Fibroblast of mammary gland (primary cell): ENCODE measurements around the gene ATP4B.

Experiments used
- DNase-seq: peaks from one replicate; pipeline ENCODE4 v3.0.0-alpha.2; 2010; ENCODE audit warnings: low read depth
- H3K4me3 ChIP-seq: 2 replicates; pipeline ENCODE4 v1.5.1; 2011; ENCODE audit warnings: low read depth, mild to moderate bottlenecking, low read length, moderate library complexity; ENCODE audit not compliant: control insufficient read depth
- TF ChIP-seq, protein P1 (sequence below): conservative IDR thresholded peaks from 2 replicates; pipeline ENCODE4 v1.5.1; 2011; ENCODE audit warnings: low read depth, low read length, inconsistent platforms; ENCODE audit not compliant: control insufficient read depth, insufficient read depth

Gene ATP4B

DNA sequence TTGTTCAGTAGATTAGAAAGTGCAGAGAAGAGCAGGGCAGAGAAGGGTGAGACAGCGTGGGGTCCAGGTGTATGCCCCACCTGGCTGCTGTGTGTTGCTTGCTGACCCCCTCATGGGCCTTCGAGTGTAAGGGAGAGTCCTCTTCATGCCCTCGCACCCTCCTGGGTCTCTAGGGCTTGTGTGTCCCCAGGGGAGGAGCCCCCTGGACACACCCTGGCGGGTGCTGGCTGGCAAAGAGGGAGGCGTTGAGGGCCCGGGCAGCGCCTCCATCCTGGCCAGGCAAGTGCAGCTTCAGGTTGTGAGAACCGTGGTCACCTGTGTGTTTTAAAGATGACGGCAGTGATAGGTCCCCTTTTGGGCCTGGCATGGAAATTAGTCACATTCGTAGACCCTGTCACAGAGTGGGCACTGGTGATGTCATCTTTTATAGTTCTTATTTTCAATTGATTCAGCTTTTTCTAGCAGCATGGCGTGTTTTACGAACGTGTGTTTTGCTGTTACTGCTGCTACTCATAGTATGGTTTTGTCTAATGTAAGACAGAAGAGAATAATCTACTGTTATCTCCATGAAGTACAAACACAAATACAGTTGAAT, 54.8 kb downstream of the ATP4B start:
- DNase-seq = no peak
- no peak overlapping the region for H3K4me3 ChIP-seq
- TF ChIP-seq, protein P1, sequence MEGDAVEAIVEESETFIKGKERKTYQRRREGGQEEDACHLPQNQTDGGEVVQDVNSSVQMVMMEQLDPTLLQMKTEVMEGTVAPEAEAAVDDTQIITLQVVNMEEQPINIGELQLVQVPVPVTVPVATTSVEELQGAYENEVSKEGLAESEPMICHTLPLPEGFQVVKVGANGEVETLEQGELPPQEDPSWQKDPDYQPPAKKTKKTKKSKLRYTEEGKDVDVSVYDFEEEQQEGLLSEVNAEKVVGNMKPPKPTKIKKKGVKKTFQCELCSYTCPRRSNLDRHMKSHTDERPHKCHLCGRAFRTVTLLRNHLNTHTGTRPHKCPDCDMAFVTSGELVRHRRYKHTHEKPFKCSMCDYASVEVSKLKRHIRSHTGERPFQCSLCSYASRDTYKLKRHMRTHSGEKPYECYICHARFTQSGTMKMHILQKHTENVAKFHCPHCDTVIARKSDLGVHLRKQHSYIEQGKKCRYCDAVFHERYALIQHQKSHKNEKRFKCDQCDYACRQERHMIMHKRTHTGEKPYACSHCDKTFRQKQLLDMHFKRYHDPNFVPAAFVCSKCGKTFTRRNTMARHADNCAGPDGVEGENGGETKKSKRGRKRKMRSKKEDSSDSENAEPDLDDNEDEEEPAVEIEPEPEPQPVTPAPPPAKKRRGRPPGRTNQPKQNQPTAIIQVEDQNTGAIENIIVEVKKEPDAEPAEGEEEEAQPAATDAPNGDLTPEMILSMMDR = no peak

DNA sequence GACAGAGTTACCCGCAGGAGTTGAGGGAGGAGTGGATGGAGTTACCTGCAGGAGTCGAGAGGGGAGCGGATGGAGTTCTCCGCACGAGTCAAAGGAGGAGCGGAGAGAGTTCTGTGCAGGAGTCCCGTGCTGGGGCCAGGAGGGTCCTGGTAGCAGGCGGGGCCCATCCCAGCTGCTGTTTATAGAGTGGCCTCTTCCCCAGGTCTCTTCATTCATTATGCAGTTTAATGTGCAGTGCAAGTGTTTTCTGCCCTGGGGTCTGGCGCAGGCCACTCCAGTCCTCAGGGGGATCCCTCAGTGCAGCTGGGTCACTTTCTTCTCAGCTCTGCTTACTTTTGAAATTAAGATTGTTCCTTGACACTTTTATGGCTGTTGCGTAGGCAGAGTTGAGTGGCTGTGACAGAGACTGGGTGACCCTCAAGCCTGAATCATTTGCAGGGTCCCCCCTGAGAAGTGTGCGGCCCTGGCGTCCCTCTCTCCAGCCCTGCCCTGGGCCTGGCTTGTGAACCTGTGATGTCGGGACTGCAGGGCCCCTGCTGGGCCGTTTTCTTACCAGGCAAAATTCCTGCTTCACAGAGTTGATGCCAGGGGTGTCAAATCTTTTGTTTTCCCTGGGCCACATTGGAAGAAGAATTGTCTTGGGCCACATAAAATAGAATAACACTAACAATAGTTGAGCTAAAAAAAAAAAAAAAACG, 55.6 kb downstream of the ATP4B start:
- H3K4me3 ChIP-seq = no peak overlapping the region
- TF ChIP-seq, protein P1 = no peak
- DNase-seq = no peak

DNA sequence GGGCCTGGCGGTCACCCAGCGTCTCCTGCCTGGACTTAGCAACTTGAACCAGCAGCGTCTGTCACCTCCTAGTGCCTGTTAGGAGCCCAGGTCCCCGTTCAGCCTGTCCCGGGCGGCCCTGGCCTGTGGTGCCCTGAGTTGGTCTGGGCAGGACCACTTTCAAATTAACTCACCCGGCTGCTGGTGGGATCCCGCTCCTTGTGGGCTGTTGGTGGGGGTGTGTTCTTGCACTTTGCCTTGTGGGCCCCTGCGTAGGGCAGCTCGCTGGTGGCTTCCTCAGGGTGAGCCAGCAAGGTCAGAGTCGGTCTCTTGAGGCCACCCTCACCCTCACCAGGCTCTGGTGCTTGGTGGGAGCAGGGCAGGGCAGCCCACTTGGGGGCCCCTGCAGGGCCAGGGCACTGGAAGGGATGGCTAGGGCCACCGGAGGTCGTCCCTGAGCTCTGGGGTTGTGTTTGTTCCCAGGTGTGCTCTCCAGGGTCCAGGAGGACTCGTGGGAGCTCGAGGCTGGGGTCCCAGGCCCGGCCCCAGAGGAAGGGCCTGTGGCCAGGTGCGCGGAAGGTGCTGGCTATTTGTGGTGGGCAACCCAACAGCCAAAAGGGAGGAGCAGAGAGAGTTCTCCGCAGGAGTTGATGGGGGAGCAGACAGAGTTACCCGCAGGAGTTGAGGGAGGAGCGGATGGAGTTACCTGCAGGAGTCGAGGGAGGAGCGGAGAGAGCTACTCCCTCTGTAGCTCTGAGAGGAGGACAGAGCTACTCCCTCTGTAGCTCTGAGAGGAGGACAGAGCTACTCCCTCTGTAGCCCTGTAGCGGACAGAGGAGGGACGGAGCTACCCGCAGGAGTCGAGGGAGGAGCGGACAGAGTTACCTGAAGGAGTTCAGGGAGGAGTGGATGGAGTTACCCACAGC, 56.6 kb downstream of the ATP4B start:
- DNase-seq = no peak
- TF ChIP-seq, protein P1 = no peak
- no peak overlapping the region for H3K4me3 ChIP-seq

DNA sequence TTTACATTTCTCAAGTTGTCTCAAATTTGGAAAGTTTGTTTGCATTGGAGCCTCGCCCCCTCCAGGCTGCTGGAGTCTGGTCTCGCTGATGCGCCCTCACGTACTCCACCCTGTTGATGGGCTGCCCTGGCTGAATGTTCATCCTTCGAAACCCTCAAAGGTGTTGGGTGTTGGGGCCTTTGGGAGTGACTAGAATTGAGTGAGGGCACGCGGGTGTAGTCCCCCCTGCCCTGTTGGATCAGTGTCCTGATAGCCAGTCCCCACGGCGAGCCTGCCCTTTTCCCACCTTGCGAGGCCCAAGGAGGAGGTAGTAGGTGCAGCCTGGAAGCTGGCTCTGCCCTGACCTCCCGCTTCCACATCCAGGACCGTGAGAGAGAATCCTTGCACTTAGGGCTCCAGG, 58.6 kb downstream of the ATP4B start:
- TF ChIP-seq, protein P1 = no peak
- H3K4me3 ChIP-seq = no peak overlapping the region
- DNase-seq = no peak
